Mesodermal cell (in vitro differentiated cells): Measurements from ENCODE around the gene FRMD1.

Source experiments
- H3K27ac ChIP-seq: 2 replicates; pipeline ENCODE4 v1.7.0; 2013; ENCODE audit warnings: mild to moderate bottlenecking, low read depth, low read length, moderate library complexity; ENCODE audit not compliant: severe bottlenecking
- H3K36me3 ChIP-seq: 2 replicates; pipeline ENCODE4 v1.7.1; 2013; ENCODE audit warnings: mild to moderate bottlenecking, low read length, moderate library complexity; ENCODE audit not compliant: control insufficient read depth, insufficient read depth
- H3K4me1 ChIP-seq: one replicate; pipeline ENCODE4 v1.7.1; 2013; ENCODE audit warnings: mild to moderate bottlenecking, low read length; ENCODE audit not compliant: insufficient read depth, control insufficient read depth, poor library complexity, severe bottlenecking
- H3K4me3 ChIP-seq: 2 replicates; pipeline ENCODE4 v1.7.0; 2013; ENCODE audit warnings: low read length, control low read depth, mild to moderate bottlenecking; ENCODE audit not compliant: insufficient read depth, poor library complexity, severe bottlenecking; ENCODE audit errors: extremely low read depth
- H3K9me3 ChIP-seq: 2 replicates; pipeline ENCODE4 v1.7.1; 2013; ENCODE audit warnings: mild to moderate bottlenecking, low read length, moderate library complexity; ENCODE audit not compliant: control insufficient read depth
- WGBS, 2 experiments: methylation state at CpG; one replicate each; pipeline ENCODE4 v1.1.5; 2013; ENCODE audit warnings: missing lambda C conversion rate in 2 of 2; ENCODE audit not compliant: insufficient coverage in 2 of 2; 5-methylcytosine and 5-hydroxymethylcytosine counted together

FRMD1 gene

DNA sequence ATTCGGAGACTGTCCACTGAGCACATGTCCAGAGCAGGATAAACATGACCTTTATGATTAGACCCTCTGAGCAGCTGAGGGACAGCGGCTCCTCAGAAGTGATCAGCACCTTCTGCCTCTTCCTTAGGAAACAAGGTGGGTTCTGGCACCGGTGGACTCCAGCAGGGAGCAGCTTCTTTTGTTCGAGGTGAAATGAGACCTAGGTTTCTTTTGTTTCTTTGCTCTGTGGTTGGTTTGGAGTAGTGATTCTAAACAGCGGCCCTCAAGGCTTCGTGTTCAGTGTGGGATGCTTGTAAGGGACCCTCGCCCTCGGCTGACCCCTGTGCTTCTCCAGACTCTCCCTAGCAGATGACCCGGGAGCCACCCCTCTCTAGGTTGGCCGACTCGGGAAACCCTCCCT is 14.6 kb upstream of the FRMD1 start:
- Histone ChIP-seq H3K27ac (no peak overlapping the region), H3K4me1 (peaks cover 8% of the 10 kb centered on the region), H3K4me3 (no peak overlapping the region), H3K9me3 (no peaks in the 10 kb centered on the region), H3K36me3 (no peaks in the 10 kb centered on the region)
- 88 to 92% methylated on average over 7 to 9 of the region's 11 CpGs for WGBS, 2 experiments

DNA sequence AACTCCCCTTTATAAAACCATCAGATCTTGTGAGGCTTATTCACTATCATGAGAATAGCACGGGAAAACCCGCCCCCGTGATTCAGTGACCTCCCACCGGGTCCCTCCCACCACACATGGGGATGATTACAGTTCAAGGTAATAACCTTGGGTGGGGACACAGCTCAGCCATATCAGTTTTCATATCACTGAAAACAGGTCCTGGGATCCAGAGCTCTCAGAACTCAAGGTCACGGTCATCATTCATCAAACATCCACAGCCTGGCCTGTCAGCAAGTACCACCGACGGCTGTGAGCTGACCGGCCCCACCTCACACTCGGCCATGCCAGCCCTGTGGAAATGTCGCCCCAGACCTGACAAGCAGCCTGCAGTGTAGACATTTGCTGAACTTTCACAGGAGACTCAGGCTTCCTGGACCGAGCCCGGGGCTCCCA is 14.1 kb upstream of the FRMD1 start:
- no peak overlapping the region for H3K27ac ChIP-seq

DNA sequence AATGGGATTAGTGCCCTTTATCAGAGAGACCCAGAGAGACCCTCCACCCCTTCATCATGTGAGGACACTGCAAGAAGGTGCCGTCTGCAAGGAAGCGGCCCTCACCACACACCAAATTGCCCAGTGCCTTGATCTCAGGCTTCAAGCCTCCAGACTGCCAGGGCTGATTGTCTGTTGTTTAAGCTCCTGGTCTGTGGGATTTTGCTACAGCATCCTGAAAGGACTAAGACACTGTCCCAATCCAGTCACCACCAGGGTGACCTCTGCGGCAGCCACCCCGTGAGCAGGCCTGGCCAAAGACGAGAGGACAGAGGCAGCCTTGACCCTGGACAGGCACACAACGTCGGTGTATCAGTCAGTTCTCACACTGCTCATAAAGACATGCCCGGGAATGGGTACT is 13.5 kb upstream of the FRMD1 start:
- Histone ChIP-seq H3K4me1 (peaks cover 14% of the 10 kb centered on the region), H3K4me3 (no peak overlapping the region), H3K36me3 (no peaks in the 10 kb centered on the region), H3K27ac (no peak overlapping the region), H3K9me3 (no peaks in the 10 kb centered on the region)
- 77 to 83% methylated on average over 6 to 7 of the region's 8 CpGs for WGBS, 2 experiments

More for the DNA sequence above, 14.1 kb upstream of the FRMD1 start:
- Histone ChIP-seq H3K4me3 (no peak overlapping the region), H3K4me1 (peaks cover 11% of the 10 kb centered on the region), H3K9me3 (no peaks in the 10 kb centered on the region), H3K36me3 (no peaks in the 10 kb centered on the region)
- 86 to 99% methylated on average over 9 to 10 of the region's 12 CpGs for WGBS, 2 experiments

GRCh38 chr6:168091381-168092264 is 12.6 kb upstream of the FRMD1 start:
- Histone ChIP-seq H3K4me1 (peaks cover 15% of the 10 kb centered on the region), H3K27ac (no peak overlapping the region), H3K9me3 (no peaks in the 10 kb centered on the region), H3K4me3 (no peak overlapping the region), H3K36me3 (no peaks in the 10 kb centered on the region)
- WGBS, 2 experiments: 91 to 96% methylated on average over 23 to 28 of the region's 28 CpGs

DNA sequence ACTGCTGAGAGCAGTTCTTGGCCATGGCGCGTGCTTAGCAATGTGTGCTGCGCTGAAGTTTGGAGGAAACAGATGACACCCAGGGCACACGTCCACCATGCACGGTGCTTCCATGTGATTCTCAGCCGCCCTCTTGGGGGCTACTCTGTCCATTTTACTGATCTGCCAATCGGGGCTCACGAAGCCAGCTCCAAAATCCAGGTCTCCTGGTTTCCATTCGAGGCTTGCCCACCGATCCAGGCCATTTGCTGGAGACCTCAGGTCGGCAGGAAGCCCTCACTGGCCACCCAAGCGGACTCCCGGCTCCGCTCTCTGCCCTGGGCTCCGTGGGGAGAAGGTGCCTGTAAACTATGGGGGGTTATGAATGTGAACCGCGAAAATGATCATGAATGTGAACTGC is 11.7 kb upstream of the FRMD1 start:
- no peak overlapping the region for H3K4me3 ChIP-seq
- H3K9me3 ChIP-seq: no peaks in the 10 kb centered on the region
- no peaks in the 10 kb centered on the region for H3K36me3 ChIP-seq
- peaks cover 15% of the 10 kb centered on the region for H3K4me1 ChIP-seq
- 91 to 95% methylated on average over 12 to 13 of the region's 17 CpGs for WGBS, 2 experiments
- no peak overlapping the region for H3K27ac ChIP-seq

DNA sequence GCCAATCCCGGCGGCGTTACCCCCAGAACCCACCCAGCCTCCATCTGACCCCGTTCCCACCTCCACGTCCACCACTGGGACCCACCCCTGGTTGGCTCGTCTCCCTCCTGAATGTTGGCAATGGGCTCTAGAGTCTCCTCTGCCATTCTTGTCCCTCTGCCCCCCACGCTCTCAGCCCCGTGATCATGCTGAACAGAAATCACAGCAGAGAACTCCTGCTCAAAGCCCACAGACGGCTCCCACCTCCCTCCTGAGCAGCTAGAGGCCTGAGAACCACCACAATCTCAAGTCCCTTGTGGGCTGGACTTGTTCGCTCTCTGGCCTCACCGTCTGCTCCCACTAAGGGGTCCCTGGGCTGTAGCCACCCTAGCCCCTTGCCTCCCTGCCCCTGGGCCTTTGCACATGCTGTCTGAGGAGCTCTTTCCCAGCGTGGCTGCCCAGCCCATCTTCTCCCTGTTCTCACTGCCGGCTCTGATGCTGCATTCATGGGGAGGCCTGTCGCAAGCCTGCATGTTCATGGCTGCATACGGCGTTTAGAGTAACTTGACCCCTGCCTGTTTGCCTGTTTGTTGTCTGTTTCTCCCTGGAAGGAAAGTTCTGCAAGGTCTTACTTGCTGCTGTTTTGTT is 11.2 kb upstream of the FRMD1 start:
- no peaks in the 10 kb centered on the region for H3K36me3 ChIP-seq
- no peaks in the 10 kb centered on the region for H3K9me3 ChIP-seq
- 92 to 93% methylated on average over 12 to 16 of the region's 16 CpGs for WGBS, 2 experiments
- peaks cover 15% of the 10 kb centered on the region for H3K4me1 ChIP-seq
- H3K4me3 ChIP-seq: no peak overlapping the region
- no peak overlapping the region for H3K27ac ChIP-seq

- Histone ChIP-seq H3K36me3 (no peaks in the 10 kb centered on the region), H3K9me3 (no peaks in the 10 kb centered on the region), H3K4me1 (peaks cover 15% of the 10 kb centered on the region), H3K27ac (no peak overlapping the region), H3K4me3 (no peak overlapping the region)
- WGBS, 2 experiments: 79 to 81% methylated on average over 33 to 34 of the region's 34 CpGs
Measured at GRCh38 chr6:168089186-168090063, 10.4 kb upstream of the FRMD1 start.

DNA sequence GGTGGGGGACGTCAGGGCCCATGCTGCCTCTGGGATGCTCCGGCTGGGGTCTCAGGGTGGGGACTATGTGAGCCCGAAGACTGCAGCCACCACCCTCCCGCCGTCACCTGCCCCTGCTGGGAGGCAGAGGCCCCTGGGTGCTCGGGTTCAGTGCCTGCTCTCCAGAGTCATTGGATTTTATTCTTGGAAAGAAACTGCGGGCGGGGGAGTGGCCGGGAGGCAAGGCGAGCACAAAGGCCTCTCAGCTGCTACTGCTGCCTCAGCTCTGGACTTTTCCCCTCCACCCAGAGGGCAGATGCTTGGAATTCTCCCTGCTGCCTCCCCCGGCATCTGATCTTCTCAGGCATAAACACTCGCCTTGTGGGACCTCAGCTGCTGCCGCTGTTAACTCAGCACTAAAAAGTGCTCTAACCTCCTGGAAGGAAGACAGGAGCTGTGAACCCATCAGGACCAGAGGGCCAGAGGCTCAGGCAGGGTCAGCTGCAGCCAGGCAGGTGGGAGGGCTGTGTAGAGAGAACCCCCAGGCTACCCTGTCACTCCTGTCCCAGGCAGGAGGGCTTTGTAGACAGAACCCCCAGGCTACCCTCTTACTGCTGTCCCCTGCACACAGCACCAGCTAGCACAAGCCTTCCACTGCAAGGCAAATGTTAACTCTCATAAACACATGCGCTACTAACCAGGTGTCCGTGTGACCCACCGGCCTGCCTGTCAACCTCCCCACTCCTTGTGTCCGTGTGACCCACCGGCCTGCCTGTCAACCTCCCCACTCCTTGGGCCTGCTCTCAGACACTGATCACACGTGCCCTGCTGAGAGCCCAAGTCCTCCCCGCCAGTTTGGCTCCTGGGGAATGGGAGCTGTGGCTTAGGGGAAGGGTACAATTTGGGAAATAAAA is 9.4 kb upstream of the FRMD1 start:
- 33 to 49% methylated on average over 13 to 15 of the region's 20 CpGs for WGBS, 2 experiments
- no peaks in the 10 kb centered on the region for H3K36me3 ChIP-seq
- no peaks in the 10 kb centered on the region for H3K9me3 ChIP-seq
- peaks cover 15% of the 10 kb centered on the region for H3K4me1 ChIP-seq
- peak overlapping the region; percentile 25 for H3K27ac ChIP-seq
- H3K4me3 ChIP-seq: no peak overlapping the region

DNA sequence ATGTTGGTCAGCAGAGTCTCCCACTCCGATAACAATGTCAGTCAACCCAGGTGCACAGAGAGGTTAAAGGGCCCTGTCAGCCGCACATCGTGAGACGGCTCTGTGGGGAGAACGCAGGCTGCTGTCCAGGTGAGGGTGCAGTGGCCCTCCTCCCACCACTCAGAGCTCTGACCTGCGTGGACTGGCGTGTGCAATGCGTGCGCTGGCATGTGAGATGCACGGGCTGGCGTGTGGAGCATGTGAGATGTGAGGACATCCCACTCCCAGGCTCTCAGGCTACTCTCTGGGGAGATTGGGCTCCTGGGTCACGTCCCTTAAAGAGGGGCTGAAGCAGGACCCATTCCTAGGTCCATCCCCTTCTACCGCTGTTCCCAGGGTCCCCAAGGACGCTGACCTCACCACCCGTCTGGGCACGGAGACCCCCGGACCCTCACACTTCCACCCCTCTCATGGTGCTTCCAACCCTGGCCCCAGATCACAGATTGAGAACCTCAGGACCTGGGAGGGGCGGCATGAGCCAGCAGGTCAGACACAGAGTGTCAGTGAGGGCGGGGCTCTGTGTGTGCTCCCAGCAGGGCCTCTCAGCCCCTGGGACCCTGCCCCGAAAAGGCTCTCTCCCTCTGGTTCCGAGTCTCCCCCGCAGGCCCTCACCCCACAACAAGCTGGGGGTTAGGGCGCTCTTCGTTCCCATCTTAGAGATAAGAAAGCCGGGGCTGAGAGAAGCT is 8.6 kb upstream of the FRMD1 start:
- Histone ChIP-seq H3K4me1 (peaks cover 15% of the 10 kb centered on the region), H3K9me3 (no peaks in the 10 kb centered on the region), H3K36me3 (no peaks in the 10 kb centered on the region), H3K27ac (peak overlapping the region; percentile 25), H3K4me3 (no peak overlapping the region)
- WGBS, 2 experiments: 90 to 93% methylated on average over 18 of the region's 25 CpGs
